HG03342 (cell line): ENCODE measurements around the gene ATP10A.

Experiments
- ATAC-seq: cut with Tn5 transposase; IDR thresholded peaks from one replicate; pipeline ENCODE4 v1.9.1; 2021; ENCODE audit warnings: mild to moderate bottlenecking, moderate library complexity; ENCODE audit not compliant: unreplicated experiment

ATP10A gene

GRCh38 chr15:25863111-25863967 is at the start of gene ATP10A:
Gene ATP10A (minus strand): TSS chr15:25863327. CDS start chr15:25863096, 231 bp downstream.
- ATAC-seq = no peak

GRCh38 chr15:25912035-25912434 is 48.9 kb upstream of the ATP10A start:
- no peak for ATAC-seq

GRCh38 chr15:25910832-25911231 is 47.7 kb upstream of the ATP10A start:
- ATAC-seq = no peak

- ATAC-seq = no peak
Observed at GRCh38 chr15:25909806-25910205, 46.7 kb upstream of the ATP10A start.

GRCh38 chr15:25909325-25909724 is 46.2 kb upstream of the ATP10A start:
- no peak for ATAC-seq

GRCh38 chr15:25905140-25905539 is 42.0 kb upstream of the ATP10A start:
- ATAC-seq = no peak

GRCh38 chr15:25903024-25903581 is 40.0 kb upstream of the ATP10A start:
- ATAC-seq = no peak

GRCh38 chr15:25901811-25902605 is 38.9 kb upstream of the ATP10A start:
- no peak for ATAC-seq

- ATAC-seq = no peak
Observed at GRCh38 chr15:25900901-25901300, 37.8 kb upstream of the ATP10A start.

- no peak for ATAC-seq
Observed at GRCh38 chr15:25900431-25900830, 37.3 kb upstream of the ATP10A start.

GRCh38 chr15:25899870-25900269 is 36.7 kb upstream of the ATP10A start:
- no peak for ATAC-seq

GRCh38 chr15:25897658-25898057 is 34.5 kb upstream of the ATP10A start:
- no peak for ATAC-seq

- ATAC-seq = no peak
Observed at GRCh38 chr15:25894371-25894902, 31.3 kb upstream of the ATP10A start.

GRCh38 chr15:25893596-25893995 is 30.5 kb upstream of the ATP10A start:
- ATAC-seq = no peak

- no peak for ATAC-seq
Observed at GRCh38 chr15:25892126-25892525, 29.0 kb upstream of the ATP10A start.

- no peak for ATAC-seq
Observed at GRCh38 chr15:25891081-25891480, 28.0 kb upstream of the ATP10A start.

GRCh38 chr15:25890529-25890928 is 27.4 kb upstream of the ATP10A start:
- no peak for ATAC-seq

- ATAC-seq = no peak
Observed at GRCh38 chr15:25887870-25888269, 24.7 kb upstream of the ATP10A start.

- ATAC-seq = no peak
Observed at GRCh38 chr15:25886498-25887140, 23.5 kb upstream of the ATP10A start.

GRCh38 chr15:25884370-25884769 is 21.2 kb upstream of the ATP10A start:
- ATAC-seq = no peak
